Thyroid gland (tissue), 4 donors: ENCODE data around the gene ZRANB3.
"Not testable (repeated sequence)": the region's sequence is repeated elsewhere in the genome, so short reads cannot be mapped to it uniquely, and the experiment has no call there.

Experiments
- POLR2A ChIP-seq, 2 donors: fragments of 450-650 bp; IDR thresholded peaks; one replicate each; pipeline ENCODE4 v1.6.1; 2017; ENCODE audit warnings: antibody characterized with exemption in 2 of 2, mild to moderate bottlenecking in 2 of 2, moderate library complexity in 1 of 2
- TF ChIP-seq, protein P1 (sequence below), 6 experiments: fragments of 200-600 bp in 3 of 6; fragments of 450-650 bp in 3 of 6; sonication (generic) in 3 of 6; IDR thresholded peaks; one replicate each; pipeline ENCODE4 v1.5.1; 2016 to 2019; ENCODE audit warnings: antibody characterized with exemption in 6 of 6, mild to moderate bottlenecking in 2 of 6, inconsistent platforms in 1 of 6, moderate library complexity in 1 of 6

DNA sequence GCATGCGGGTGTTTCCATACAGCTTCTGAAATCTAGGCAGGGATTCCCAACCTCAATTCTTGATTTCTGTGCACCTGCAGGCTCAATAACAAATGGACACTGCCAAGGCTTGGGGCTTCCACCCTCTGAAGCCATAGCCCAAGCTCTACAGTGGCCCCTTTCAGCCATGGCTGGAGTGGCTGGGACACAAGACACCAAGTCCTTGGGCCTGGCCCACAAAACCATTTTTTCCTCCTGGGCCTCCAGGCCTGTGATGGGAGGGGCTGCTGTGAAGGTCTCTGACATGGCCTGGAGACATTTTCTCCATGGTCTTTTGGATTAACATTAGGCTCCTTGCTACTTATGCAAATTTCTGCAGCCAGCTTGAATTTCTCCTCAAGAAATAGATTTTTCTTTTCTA, 78.0 kb downstream of the ZRANB3 start:
- TF ChIP-seq, protein P1, sequence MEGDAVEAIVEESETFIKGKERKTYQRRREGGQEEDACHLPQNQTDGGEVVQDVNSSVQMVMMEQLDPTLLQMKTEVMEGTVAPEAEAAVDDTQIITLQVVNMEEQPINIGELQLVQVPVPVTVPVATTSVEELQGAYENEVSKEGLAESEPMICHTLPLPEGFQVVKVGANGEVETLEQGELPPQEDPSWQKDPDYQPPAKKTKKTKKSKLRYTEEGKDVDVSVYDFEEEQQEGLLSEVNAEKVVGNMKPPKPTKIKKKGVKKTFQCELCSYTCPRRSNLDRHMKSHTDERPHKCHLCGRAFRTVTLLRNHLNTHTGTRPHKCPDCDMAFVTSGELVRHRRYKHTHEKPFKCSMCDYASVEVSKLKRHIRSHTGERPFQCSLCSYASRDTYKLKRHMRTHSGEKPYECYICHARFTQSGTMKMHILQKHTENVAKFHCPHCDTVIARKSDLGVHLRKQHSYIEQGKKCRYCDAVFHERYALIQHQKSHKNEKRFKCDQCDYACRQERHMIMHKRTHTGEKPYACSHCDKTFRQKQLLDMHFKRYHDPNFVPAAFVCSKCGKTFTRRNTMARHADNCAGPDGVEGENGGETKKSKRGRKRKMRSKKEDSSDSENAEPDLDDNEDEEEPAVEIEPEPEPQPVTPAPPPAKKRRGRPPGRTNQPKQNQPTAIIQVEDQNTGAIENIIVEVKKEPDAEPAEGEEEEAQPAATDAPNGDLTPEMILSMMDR (IDR thresholded peaks at IDR 0.05): not testable (repeated sequence)
- TF ChIP-seq POLR2A (IDR thresholded peaks at IDR 0.05): not testable (repeated sequence)
